HCT116 (cell line): ENCODE measurements around the gene HTR3B. TPM values are rescaled to one million over a fixed set of nuclear protein-coding genes. Genes with fewer than 3 reads are reported as not detected.

ENCODE experiments used
- ATAC-seq: fragments of 200-7000 bp; cut with Tn5 transposase; 2 replicates; pipeline ENCODE4 v1.9.1; 2020; ENCODE audit warnings: mild to moderate bottlenecking, moderate library complexity
- BruUV-seq: library from RNA; stranded (reverse); fragments of 400-500 nt; replicated peaks from 2 replicates; lab custom pipeline; 2021; lab: Mats Ljungman, UMichigan
- CTCF ChIA-PET: fragments of 300-600 bp; sonication (Branson Sonifier 250); formaldehyde crosslinking; loops from one replicate; lab custom pipeline; 2021; ENCODE audit warnings: antibody characterized with exemption; lab: Charles Lee
- POLR2A ChIA-PET: fragments of 300-600, 350-600 bp; sonication (Branson Sonifier 250); formaldehyde crosslinking; loops from one replicate; lab custom pipeline; 2021; ENCODE audit warnings: antibody characterized with exemption; lab: Charles Lee
- RAD21 ChIA-PET, 2 experiments: fragments of 300-600 bp; sonication (Branson Sonifier 250); formaldehyde crosslinking; loops; one replicate each; lab custom pipeline; 2023; ENCODE audit warnings: low total read pairs in 2 of 2; ENCODE audit not compliant: uncharacterized antibody in 2 of 2, unreplicated experiment in 2 of 2, low non-redundant PET in 1 of 2; lab: Charles Lee
- DNase-seq: peaks from one replicate; pipeline ENCODE4 v3.0.0-alpha.2; 2010; ENCODE audit warnings: low read depth, low spot score
- H2AFZ ChIP-seq: fragments of 200-600 bp; shearing (Covaris generic), sonication (generic); 2 replicates; pipeline ENCODE4 v1.6.1; 2017; ENCODE audit warnings: low read depth, mixed run types, mixed read lengths, antibody characterized with exemption, low read length; ENCODE audit not compliant: poor library complexity, severe bottlenecking
- H3K27ac ChIP-seq: 2 replicates; pipeline ENCODE4 v1.5.1; 2012; ENCODE audit warnings: low read depth, low read length
- H3K27me3 ChIP-seq: fragments of 200-600 bp; sonication (generic); 2 replicates; pipeline ENCODE4 v1.6.1; 2016; ENCODE audit warnings: mixed run types, low read length, mixed read lengths; ENCODE audit not compliant: insufficient read depth
- H3K36me3 ChIP-seq, 2 experiments: fragments of 200-500 bp in 1 of 2; fragments of 200-600 bp in 1 of 2; sonication (Bioruptor generic) in 1 of 2; sonication (generic) in 1 of 2; 2 replicates each; pipeline versions ENCODE4 v1.5.1 to v1.6.1; 2014 to 2016; ENCODE audit warnings: low read length in 2 of 2, inconsistent platforms in 1 of 2, mixed read lengths in 1 of 2, mixed run types in 1 of 2; ENCODE audit not compliant: insufficient read depth in 2 of 2, control insufficient read depth in 1 of 2
- H3K4me1 ChIP-seq, 2 experiments: fragments of 200-600 bp in 1 of 2; sonication (generic) in 1 of 2; 2 replicates each; pipeline versions ENCODE4 v1.5.1 to v1.6.1; 2012 to 2017; ENCODE audit warnings: low read length in 2 of 2, inconsistent platforms in 1 of 2, mild to moderate bottlenecking in 1 of 2, mixed read lengths in 1 of 2, mixed run types in 1 of 2, moderate library complexity in 1 of 2; ENCODE audit not compliant: insufficient read depth in 2 of 2, control insufficient read depth in 1 of 2
- H3K4me2 ChIP-seq: fragments of 200-600 bp; sonication (generic); 2 replicates; pipeline ENCODE4 v1.6.1; 2017; ENCODE audit warnings: mixed run types, low read length, mixed read lengths
- H3K4me3 ChIP-seq, 2 experiments: fragments of 200-600 bp in 1 of 2; sonication (generic) in 1 of 2; replicated peaks in 1 of 2; 2 replicates each; pipeline ENCODE4 v1.5.1; 2011 to 2016; ENCODE audit warnings: low read length in 2 of 2, control low read depth in 1 of 2, low read depth in 1 of 2, mild to moderate bottlenecking in 1 of 2, mixed read lengths in 1 of 2, mixed run types in 1 of 2
- H3K79me2 ChIP-seq: fragments of 200-600 bp; sonication (generic); 2 replicates; pipeline ENCODE4 v1.6.1; 2017; ENCODE audit warnings: mild to moderate bottlenecking, mixed run types, low read length, moderate library complexity, mixed read lengths; ENCODE audit not compliant: insufficient read depth
- H3K9ac ChIP-seq: fragments of 200-600 bp; sonication (generic); 2 replicates; pipeline ENCODE4 v1.6.1; 2016; ENCODE audit warnings: low read length, mixed read lengths
- H3K9me2 ChIP-seq: fragments of 200-600 bp; sonication (generic), shearing (Covaris generic); 2 replicates; pipeline ENCODE4 v1.6.1; 2017; ENCODE audit warnings: mixed run types, mild to moderate bottlenecking, moderate library complexity; ENCODE audit not compliant: insufficient read depth
- H3K9me3 ChIP-seq, 2 experiments: fragments of 200-500 bp in 1 of 2; fragments of 200-600 bp in 1 of 2; sonication (Bioruptor generic) in 1 of 2; sonication (generic) in 1 of 2; 2 replicates each; pipeline ENCODE4 v1.6.1; 2014 to 2017; ENCODE audit warnings: low read length in 2 of 2, mixed read lengths in 2 of 2, inconsistent platforms in 1 of 2, low read depth in 1 of 2, mild to moderate bottlenecking in 1 of 2, mixed run types in 1 of 2, moderate library complexity in 1 of 2; ENCODE audit not compliant: control insufficient read depth in 1 of 2, insufficient read depth in 1 of 2
- H4K20me1 ChIP-seq: fragments of 200-600 bp; sonication (generic), shearing (Covaris generic); 2 replicates; pipeline ENCODE4 v1.6.1; 2017; ENCODE audit warnings: mixed run types, mild to moderate bottlenecking, moderate library complexity; ENCODE audit not compliant: insufficient read depth
- ELF1 ChIP-seq: IDR thresholded peaks from 2 replicates; pipeline ENCODE4 v1.6.1; 2012; ENCODE audit warnings: low read depth, borderline replicate concordance
- FOSL1 ChIP-seq: IDR thresholded peaks from 2 replicates; pipeline ENCODE4 v1.6.1; 2012; ENCODE audit warnings: low read depth
- RAD21 ChIP-seq: IDR thresholded peaks from 2 replicates; pipeline ENCODE4 v1.6.1; 2012; ENCODE audit warnings: low read depth, mild to moderate bottlenecking
- SIN3A ChIP-seq: IDR thresholded peaks from 2 replicates; pipeline ENCODE4 v1.6.1; 2012; ENCODE audit warnings: low read depth
- SP1 ChIP-seq: IDR thresholded peaks from 2 replicates; pipeline ENCODE4 v1.6.1; 2012; ENCODE audit warnings: low read depth
- SRF ChIP-seq: IDR thresholded peaks from 2 replicates; pipeline ENCODE4 v1.6.1; 2012; ENCODE audit warnings: low read depth
- ZFX ChIP-seq: fragments of 450-650 bp; IDR thresholded peaks from 2 replicates; pipeline ENCODE4 v1.6.1; 2017
- intact Hi-C: fragments of 100-400 bp; cut with micrococcal nuclease; formaldehyde crosslinking; loops from 2 replicates; pipeline ENCODE4 v1.10.0; 2022
- total RNA-seq: library from RNA; stranded (reverse); gene quantifications from one replicate; pipeline ENCODE4 v1.2.1, GENCODE V29; 2021; ENCODE audit not compliant: unreplicated experiment
- TF ChIP-seq, protein P1 (sequence below): IDR thresholded peaks from 2 replicates; pipeline ENCODE4 v1.6.1; 2012; ENCODE audit warnings: low read depth
- TF ChIP-seq, protein P2 (sequence below): IDR thresholded peaks from 2 replicates; pipeline ENCODE4 v1.6.1; 2012
- TF ChIP-seq, protein P3 (sequence below), 3 experiments: fragments of 200-600 bp in 1 of 3; sonication (generic) in 1 of 3; IDR thresholded peaks in 2 of 3; conservative IDR thresholded peaks in 1 of 3; 2 replicates each; pipeline ENCODE4 v1.5.1; 2012 to 2017; ENCODE audit warnings: low read depth in 2 of 3, low read length in 2 of 3, antibody characterized with exemption in 1 of 3, borderline replicate concordance in 1 of 3, control low read depth in 1 of 3, mild to moderate bottlenecking in 1 of 3, mixed read lengths in 1 of 3, mixed run types in 1 of 3, moderate library complexity in 1 of 3; ENCODE audit not compliant: insufficient read depth in 1 of 3

The HTR3B gene
- total RNA-seq, 1 experiment from 2014 or later, result not detected

DNA sequence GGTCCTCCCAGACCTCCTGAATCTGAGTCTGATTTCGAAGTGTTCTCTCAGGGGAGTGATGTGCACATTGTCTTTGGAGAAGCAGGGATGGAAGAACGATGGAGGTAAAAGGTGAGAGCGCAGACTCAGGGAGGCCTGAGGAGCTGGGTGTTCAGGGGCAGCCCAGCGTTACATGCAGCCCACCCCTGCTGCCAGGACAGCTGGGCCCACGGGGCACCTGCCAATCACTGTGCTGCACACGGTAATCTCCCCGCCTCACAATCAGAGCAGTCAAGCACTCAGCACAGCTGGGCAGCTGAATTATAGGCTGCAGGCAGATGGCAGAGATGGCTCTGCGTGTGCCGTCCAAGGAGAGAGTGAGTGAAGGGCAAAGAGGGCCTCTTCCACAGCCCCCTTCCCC, 52.4 kb downstream of the HTR3B start:
- no TSS peak for BruUV-seq
- H3K4me1 ChIP-seq, result peaks cover 0 to 4% of the 10 kb centered on the region in 2 experiments; a peak in 1 of 4 replicates
- ChIA-PET RAD21 (no interaction called here), POLR2A (no interaction called here), CTCF (no interaction called here)
- H3K9me3 ChIP-seq, result no peaks in the 10 kb centered on the region
- DNase-seq (no peak), ATAC-seq (no peak)
- H3K27me3 ChIP-seq, result peaks cover 24% of the 10 kb centered on the region
- no peaks in the 10 kb centered on the region for H3K79me2 ChIP-seq
- H3K27ac ChIP-seq, result no peak overlapping the region
- H3K9me2 ChIP-seq, result no peaks in the 10 kb centered on the region
- TF ChIP-seq SIN3A (no peak), SRF (no peak), ELF1 (no peak), SP1 (no peak), FOSL1 (no peak), RAD21 (no peak), ZFX (no peak)
- TF ChIP-seq, protein P1, sequence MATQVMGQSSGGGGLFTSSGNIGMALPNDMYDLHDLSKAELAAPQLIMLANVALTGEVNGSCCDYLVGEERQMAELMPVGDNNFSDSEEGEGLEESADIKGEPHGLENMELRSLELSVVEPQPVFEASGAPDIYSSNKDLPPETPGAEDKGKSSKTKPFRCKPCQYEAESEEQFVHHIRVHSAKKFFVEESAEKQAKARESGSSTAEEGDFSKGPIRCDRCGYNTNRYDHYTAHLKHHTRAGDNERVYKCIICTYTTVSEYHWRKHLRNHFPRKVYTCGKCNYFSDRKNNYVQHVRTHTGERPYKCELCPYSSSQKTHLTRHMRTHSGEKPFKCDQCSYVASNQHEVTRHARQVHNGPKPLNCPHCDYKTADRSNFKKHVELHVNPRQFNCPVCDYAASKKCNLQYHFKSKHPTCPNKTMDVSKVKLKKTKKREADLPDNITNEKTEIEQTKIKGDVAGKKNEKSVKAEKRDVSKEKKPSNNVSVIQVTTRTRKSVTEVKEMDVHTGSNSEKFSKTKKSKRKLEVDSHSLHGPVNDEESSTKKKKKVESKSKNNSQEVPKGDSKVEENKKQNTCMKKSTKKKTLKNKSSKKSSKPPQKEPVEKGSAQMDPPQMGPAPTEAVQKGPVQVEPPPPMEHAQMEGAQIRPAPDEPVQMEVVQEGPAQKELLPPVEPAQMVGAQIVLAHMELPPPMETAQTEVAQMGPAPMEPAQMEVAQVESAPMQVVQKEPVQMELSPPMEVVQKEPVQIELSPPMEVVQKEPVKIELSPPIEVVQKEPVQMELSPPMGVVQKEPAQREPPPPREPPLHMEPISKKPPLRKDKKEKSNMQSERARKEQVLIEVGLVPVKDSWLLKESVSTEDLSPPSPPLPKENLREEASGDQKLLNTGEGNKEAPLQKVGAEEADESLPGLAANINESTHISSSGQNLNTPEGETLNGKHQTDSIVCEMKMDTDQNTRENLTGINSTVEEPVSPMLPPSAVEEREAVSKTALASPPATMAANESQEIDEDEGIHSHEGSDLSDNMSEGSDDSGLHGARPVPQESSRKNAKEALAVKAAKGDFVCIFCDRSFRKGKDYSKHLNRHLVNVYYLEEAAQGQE, result no peak
- TF ChIP-seq, protein P2, sequence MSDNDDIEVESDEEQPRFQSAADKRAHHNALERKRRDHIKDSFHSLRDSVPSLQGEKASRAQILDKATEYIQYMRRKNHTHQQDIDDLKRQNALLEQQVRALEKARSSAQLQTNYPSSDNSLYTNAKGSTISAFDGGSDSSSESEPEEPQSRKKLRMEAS, result no peak
- TF ChIP-seq, protein P3, sequence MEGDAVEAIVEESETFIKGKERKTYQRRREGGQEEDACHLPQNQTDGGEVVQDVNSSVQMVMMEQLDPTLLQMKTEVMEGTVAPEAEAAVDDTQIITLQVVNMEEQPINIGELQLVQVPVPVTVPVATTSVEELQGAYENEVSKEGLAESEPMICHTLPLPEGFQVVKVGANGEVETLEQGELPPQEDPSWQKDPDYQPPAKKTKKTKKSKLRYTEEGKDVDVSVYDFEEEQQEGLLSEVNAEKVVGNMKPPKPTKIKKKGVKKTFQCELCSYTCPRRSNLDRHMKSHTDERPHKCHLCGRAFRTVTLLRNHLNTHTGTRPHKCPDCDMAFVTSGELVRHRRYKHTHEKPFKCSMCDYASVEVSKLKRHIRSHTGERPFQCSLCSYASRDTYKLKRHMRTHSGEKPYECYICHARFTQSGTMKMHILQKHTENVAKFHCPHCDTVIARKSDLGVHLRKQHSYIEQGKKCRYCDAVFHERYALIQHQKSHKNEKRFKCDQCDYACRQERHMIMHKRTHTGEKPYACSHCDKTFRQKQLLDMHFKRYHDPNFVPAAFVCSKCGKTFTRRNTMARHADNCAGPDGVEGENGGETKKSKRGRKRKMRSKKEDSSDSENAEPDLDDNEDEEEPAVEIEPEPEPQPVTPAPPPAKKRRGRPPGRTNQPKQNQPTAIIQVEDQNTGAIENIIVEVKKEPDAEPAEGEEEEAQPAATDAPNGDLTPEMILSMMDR (IDR thresholded peaks at IDR 0.05 in 2 of 3, conservative IDR thresholded peaks at IDR 0.05 in 1 of 3; ENCODE audit: borderline replicate concordance in 1 of 3, insufficient read depth in 1 of 3, low read depth in 2 of 3, low read length in 2 of 3), result no peak
- no peak overlapping the region for H3K9ac ChIP-seq
- no peaks in the 10 kb centered on the region for H4K20me1 ChIP-seq
- intact Hi-C loops, result no loop called here
- no peaks in the 10 kb centered on the region for H3K36me3 ChIP-seq
- H2AFZ ChIP-seq, result no peak overlapping the region
- no peak overlapping the region for H3K4me3 ChIP-seq
- no peak overlapping the region for H3K4me2 ChIP-seq
